ENCODE measurements around the gene ELP2. TPM values are rescaled to one million over a fixed set of nuclear protein-coding genes. Genes with fewer than 3 reads are reported as not detected.
"Not testable (repeated sequence)": the region's sequence is repeated elsewhere in the genome, so short reads cannot be mapped to it uniquely, and the experiment has no call there.

The ELP2 gene, protein sequence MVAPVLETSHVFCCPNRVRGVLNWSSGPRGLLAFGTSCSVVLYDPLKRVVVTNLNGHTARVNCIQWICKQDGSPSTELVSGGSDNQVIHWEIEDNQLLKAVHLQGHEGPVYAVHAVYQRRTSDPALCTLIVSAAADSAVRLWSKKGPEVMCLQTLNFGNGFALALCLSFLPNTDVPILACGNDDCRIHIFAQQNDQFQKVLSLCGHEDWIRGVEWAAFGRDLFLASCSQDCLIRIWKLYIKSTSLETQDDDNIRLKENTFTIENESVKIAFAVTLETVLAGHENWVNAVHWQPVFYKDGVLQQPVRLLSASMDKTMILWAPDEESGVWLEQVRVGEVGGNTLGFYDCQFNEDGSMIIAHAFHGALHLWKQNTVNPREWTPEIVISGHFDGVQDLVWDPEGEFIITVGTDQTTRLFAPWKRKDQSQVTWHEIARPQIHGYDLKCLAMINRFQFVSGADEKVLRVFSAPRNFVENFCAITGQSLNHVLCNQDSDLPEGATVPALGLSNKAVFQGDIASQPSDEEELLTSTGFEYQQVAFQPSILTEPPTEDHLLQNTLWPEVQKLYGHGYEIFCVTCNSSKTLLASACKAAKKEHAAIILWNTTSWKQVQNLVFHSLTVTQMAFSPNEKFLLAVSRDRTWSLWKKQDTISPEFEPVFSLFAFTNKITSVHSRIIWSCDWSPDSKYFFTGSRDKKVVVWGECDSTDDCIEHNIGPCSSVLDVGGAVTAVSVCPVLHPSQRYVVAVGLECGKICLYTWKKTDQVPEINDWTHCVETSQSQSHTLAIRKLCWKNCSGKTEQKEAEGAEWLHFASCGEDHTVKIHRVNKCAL
- total RNA-seq (ENCODE audit: low replicate concordance), result 104 and 171 TPM in 2 replicates

DNA sequence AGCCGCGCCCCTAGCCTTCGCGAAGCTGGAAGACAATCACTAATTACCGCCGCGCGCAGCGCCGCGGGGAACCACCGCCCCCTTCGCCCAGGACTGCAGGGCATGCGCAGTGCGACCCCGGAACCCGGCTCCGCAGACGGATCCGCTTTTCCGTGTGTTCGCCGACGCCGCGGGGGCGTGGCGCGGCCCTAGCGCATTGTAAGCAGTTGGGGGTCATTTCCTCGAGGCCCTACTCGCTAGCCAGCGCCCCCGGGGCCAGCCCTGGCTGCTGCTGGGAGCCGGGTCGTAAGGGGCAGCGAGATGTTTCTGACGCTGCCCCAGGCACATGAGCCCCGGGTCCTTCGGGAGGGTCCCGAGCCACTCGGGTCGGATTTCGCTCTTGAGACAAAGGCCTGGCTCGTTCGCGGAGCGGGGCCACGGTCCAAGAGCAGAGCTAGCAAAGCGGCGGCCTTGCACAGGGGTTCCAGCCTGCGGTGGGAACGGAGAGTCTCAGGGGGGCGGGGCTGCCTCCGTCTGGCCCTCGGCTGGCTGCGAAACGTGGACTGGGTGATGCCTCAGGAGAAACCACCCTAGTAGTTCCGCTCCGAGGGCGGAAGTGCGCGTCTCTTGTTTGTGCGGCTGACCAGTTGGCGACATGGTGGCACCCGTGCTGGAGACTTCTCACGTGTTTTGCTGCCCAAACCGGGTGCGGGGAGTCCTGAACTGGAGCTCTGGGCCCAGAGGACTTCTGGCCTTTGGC lies at the start of gene ELP2, which contains the start of gene SLC39A6:
Gene ELP2 (plus strand): TSS at position 600 of the 739 bp plus-strand sequence. CDS start 35 bp downstream, at position 635.
Gene SLC39A6 (minus strand): TSS at position 41 of the 739 bp plus-strand sequence. CDS start 2,333 bp downstream, outside the sequence.
- H3K36me3 Mint-ChIP-seq, result peaks cover 13% of the 10 kb centered on the region
- TF ChIP-seq EZH2 (IDR thresholded peaks at IDR 0.05) (no peak), EZH2phosphoT487 (IDR thresholded peaks at IDR 0.05) (no peak), CTCF (IDR thresholded peaks at IDR 0.05) (no peak)
- H3K4me3 Mint-ChIP-seq, result peak within 1 kb of the TSS; percentile 91
- peaks cover 26% of the 10 kb centered on the region for H3K4me1 Mint-ChIP-seq
- H3K27me3 ChIP-seq, result no peaks in the 10 kb centered on the region
- H3K27ac ChIP-seq, result peak within 1 kb of the TSS; percentile 97
- peak within 1 kb of the TSS; percentile 90 for H3K4me2 ChIP-seq
- peaks cover 8% of the 10 kb centered on the region for H3F3A ChIP-seq (ENCODE audit: low read depth)
- H3K9ac ChIP-seq, result peak within 1 kb of the TSS; percentile 82
- peak; percentile 98 for DNase-seq (ENCODE audit: low spot score)
- H3K9me3 ChIP-seq (ENCODE audit: low read depth), result no peaks in the 10 kb centered on the region
- peak within 1 kb of the TSS; percentile 95 for H2AFZ ChIP-seq (replicated peaks)
- H3K4me1 ChIP-seq, result peaks cover 5% of the 10 kb centered on the region
- H3K4me3 ChIP-seq, result peak within 1 kb of the TSS; percentile 76
- peak within 1 kb of the TSS; percentile 96 for H3K27ac Mint-ChIP-seq
- no peaks in the 10 kb centered on the region for H3K9me3 Mint-ChIP-seq
- no peaks in the 10 kb centered on the region for H3K36me3 ChIP-seq
- no peaks in the 10 kb centered on the region for H3K27me3 Mint-ChIP-seq (ENCODE audit: insufficient read depth, low read depth)
- peaks cover 80% of the 10 kb centered on the region for H3K79me2 ChIP-seq (ENCODE audit: low read depth)
- H4K20me1 ChIP-seq (ENCODE audit: low read depth), result peaks cover 67% of the 10 kb centered on the region

DNA sequence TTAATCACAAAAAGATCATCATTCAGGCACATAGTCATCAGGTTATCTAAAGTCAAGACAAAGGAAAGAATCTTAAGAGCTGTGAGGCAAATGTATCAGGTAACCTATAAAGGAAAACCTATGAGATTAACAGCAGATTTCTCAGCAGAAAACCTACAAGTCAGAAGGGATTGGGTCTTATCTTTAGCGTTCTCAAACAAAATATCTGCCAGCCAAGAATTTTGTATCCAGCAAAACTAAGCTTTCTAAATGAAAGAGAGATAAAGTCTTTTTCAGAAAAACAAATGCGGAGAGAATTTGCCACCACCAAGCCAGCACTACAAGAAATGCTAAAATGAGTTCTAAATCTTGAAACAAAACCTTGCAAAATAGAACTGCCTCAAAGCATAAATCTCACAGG lies 48.6 kb upstream of the ELP2 start:
- H3K4me2 ChIP-seq; H3F3A ChIP-seq (ENCODE audit: low read depth); H3K4me3 Mint-ChIP-seq; H3K9ac ChIP-seq; H3K27me3 ChIP-seq; H3K27me3 Mint-ChIP-seq (ENCODE audit: insufficient read depth, low read depth); H3K36me3 Mint-ChIP-seq; H4K20me1 ChIP-seq (ENCODE audit: low read depth); H3K27ac ChIP-seq; H3K9me3 ChIP-seq (ENCODE audit: low read depth); H3K27ac Mint-ChIP-seq; H3K4me1 Mint-ChIP-seq; DNase-seq (ENCODE audit: low spot score); H3K36me3 ChIP-seq; H2AFZ ChIP-seq (replicated peaks); H3K79me2 ChIP-seq (ENCODE audit: low read depth); H3K4me1 ChIP-seq; H3K4me3 ChIP-seq: not testable (repeated sequence)
- peaks cover 39% of the 10 kb centered on the region for H3K9me3 Mint-ChIP-seq

GRCh38 chr18:36083729-36084128 lies 46.0 kb upstream of the ELP2 start:
- peaks cover 2% of the 10 kb centered on the region for H3K27me3 Mint-ChIP-seq (ENCODE audit: insufficient read depth, low read depth)
- no peak for DNase-seq (ENCODE audit: low spot score)
- no peaks in the 10 kb centered on the region for H3K36me3 Mint-ChIP-seq
- no peaks in the 10 kb centered on the region for H3K4me1 ChIP-seq
- H3K27me3 ChIP-seq, result no peaks in the 10 kb centered on the region
- no peak for TF ChIP-seq EZH2phosphoT487 (IDR thresholded peaks at IDR 0.05)
- no peak for TF ChIP-seq CTCF (IDR thresholded peaks at IDR 0.05)
- no peaks in the 10 kb centered on the region for H3K79me2 ChIP-seq (ENCODE audit: low read depth)
- no peak overlapping the region for H3K4me3 ChIP-seq
- no peak overlapping the region for H3K27ac ChIP-seq
- no peak overlapping the region for H3K9ac ChIP-seq
- no peak overlapping the region for H3K27ac Mint-ChIP-seq
- H3K4me3 Mint-ChIP-seq, result no peak overlapping the region
- H2AFZ ChIP-seq (replicated peaks), result no peak overlapping the region
- H3K36me3 ChIP-seq, result no peaks in the 10 kb centered on the region
- H3F3A ChIP-seq (ENCODE audit: low read depth), result no peaks in the 10 kb centered on the region
- no peaks in the 10 kb centered on the region for H4K20me1 ChIP-seq (ENCODE audit: low read depth)
- no peak overlapping the region for H3K4me2 ChIP-seq
- no peaks in the 10 kb centered on the region for H3K9me3 ChIP-seq (ENCODE audit: low read depth)
- H3K9me3 Mint-ChIP-seq, result peaks cover 36% of the 10 kb centered on the region
- H3K4me1 Mint-ChIP-seq, result no peaks in the 10 kb centered on the region

Data from neural progenitor cell (in vitro differentiated cells).